NT2/D1 (cell line): Measurements from ENCODE around the gene TRAF3IP1.
A peak's percentile ranks its signal among the peaks of the same experiment; 100 is the strongest.
"Not testable (repeated sequence)": the region's sequence is repeated elsewhere in the genome, so short reads cannot be mapped to it uniquely, and the experiment has no call there.

Experiments
- DNase-seq: peaks from one replicate; pipeline ENCODE4 v3.0.0-alpha.2; 2011; ENCODE audit warnings: low read depth, low spot score
- H3K27me3 ChIP-seq: 2 replicates; pipeline ENCODE4 v1.6.0; 2011; ENCODE audit warnings: mild to moderate bottlenecking; ENCODE audit not compliant: insufficient read length, insufficient read depth
- H3K36me3 ChIP-seq: 2 replicates; pipeline ENCODE4 v1.6.1; 2011; ENCODE audit warnings: mild to moderate bottlenecking, low read length, mixed read lengths; ENCODE audit not compliant: insufficient read depth, insufficient read length
- H3K4me1 ChIP-seq: 2 replicates; pipeline ENCODE4 v1.5.1; 2011; ENCODE audit not compliant: insufficient read depth, insufficient read length
- H3K4me3 ChIP-seq: 2 replicates; pipeline ENCODE4 v1.5.1; 2011; ENCODE audit warnings: low read depth; ENCODE audit not compliant: insufficient read length
- H3K9ac ChIP-seq: 2 replicates; pipeline ENCODE4 v1.6.0; 2011; ENCODE audit warnings: low read depth; ENCODE audit not compliant: insufficient read length
- H3K9me3 ChIP-seq: 2 replicates; pipeline ENCODE4 v1.5.1; 2011; ENCODE audit warnings: mild to moderate bottlenecking, low read length; ENCODE audit not compliant: insufficient read depth
- SUZ12 ChIP-seq: IDR thresholded peaks from 2 replicates; pipeline ENCODE4 v1.6.1; 2011; ENCODE audit not compliant: insufficient read length, insufficient read depth; ENCODE audit errors: extremely low read depth
- YY1 ChIP-seq: IDR thresholded peaks from 2 replicates; pipeline ENCODE4 v1.6.1; 2011; ENCODE audit not compliant: insufficient read length, insufficient read depth
- ZNF274 ChIP-seq: IDR thresholded peaks from 2 replicates; pipeline ENCODE4 v1.6.1; 2011; ENCODE audit warnings: mild to moderate bottlenecking, low read depth, low read length

TRAF3IP1 gene

DNA sequence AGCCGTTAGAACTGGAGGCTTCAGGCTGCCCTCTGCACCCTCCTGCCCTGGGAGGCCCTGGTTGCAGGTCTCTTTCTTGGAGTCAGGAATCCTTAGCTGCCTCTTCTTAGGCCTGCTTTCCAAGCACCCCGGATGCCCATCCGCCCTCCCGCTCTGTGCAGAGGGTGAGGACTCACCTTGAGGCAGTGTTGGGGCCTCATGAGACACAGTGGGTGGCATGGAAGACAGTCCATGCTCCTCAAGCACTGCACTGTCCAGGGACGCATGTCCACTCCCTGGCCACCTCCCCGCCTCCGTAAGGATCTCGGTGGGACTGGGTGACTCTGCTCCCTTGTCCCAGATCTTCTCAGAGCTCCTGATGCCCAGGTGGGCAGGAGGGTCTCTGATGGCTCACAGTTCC, 5.7 kb upstream of the TRAF3IP1 start:
- TF ChIP-seq YY1 (no peak), SUZ12 (no peak), ZNF274 (no peak)
- Histone ChIP-seq H3K4me3 (no peak overlapping the region), H3K36me3 (no peaks in the 10 kb centered on the region), H3K4me1 (peaks cover 3% of the 10 kb centered on the region), H3K27me3 (peaks cover 21% of the 10 kb centered on the region), H3K9me3 (no peaks in the 10 kb centered on the region), H3K9ac (peak overlapping the region; percentile 26)
- DNase-seq = no peak

DNA sequence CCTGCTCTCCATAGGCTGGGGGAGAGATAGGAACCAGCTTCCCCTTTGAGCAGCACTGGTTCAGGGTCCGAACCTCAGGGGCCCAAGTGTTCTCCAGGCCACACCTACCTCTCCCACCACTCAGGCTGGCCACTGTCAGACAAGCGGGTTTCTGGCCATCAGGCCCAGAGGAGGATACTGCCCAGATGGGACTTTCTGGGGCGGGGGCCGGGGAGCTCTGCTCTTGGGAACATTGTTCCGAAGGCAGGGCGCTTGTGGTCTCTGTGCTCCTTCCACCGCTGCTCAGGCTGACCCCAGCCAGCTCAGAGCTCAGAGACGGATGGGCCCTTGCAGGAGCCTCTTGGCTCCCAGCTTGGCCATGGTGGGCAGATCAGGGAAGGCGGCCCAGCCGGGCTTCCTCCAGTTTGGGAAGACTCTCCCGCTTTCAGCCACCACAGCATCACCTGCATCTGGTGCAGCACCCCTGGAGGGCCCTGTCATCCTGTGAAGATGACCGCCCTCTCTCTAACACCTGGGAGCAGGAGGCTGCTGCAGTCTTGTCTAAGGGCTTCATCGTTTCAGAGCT, 5.2 kb upstream of the TRAF3IP1 start:
- Histone ChIP-seq H3K27me3 (peaks cover 26% of the 10 kb centered on the region), H3K9me3 (no peaks in the 10 kb centered on the region), H3K4me3 (no peak overlapping the region), H3K4me1 (peaks cover 3% of the 10 kb centered on the region), H3K36me3 (no peaks in the 10 kb centered on the region), H3K9ac (no peak overlapping the region)
- no peak for TF ChIP-seq SUZ12
- DNase-seq = no peak

DNA sequence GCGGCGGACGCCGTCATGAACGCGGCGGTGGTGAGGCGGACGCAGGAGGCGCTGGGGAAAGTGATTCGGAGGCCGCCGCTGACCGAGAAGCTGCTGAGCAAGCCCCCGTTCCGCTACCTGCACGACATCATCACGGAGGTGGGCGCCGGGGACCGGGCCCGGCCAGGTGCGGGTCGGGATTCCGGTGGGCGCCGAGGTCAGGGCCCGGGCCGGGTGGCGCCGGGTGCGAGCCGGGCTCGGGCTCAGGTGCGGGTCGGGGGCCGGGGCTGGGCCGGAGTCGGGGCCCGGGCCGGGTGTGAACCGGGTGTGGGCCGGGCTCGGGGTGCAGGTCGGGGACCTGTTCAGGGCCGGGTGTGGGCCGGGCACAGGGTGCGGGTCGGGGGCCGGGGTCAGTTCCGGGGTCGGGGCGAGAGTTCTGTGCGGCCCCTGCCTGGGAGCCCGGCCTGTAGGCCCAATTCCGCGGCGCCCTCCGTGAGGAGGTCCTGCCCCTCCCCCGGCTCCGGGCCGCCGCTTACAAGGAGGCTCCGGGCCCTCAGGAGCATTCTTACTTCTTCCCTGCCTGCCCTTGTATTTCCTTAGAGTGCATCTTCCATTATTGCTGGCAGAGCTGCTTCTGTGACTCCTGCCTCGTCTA, 447 bp downstream of the TRAF3IP1 start:
- H3K36me3 ChIP-seq = peaks cover 11% of the 10 kb centered on the region
- TF ChIP-seq YY1 (no peak), ZNF274 (no peak)
- no peak for DNase-seq
- peak overlapping the region; percentile 79 for H3K9ac ChIP-seq
- H3K4me1 ChIP-seq = peaks cover 5% of the 10 kb centered on the region
- no peaks in the 10 kb centered on the region for H3K9me3 ChIP-seq
- peaks cover 39% of the 10 kb centered on the region for H3K27me3 ChIP-seq
- peak overlapping the region; percentile 69 for H3K4me3 ChIP-seq

- TF ChIP-seq SUZ12 (no peak), ZNF274 (no peak)
- Histone ChIP-seq H3K9me3 (no peaks in the 10 kb centered on the region), H3K9ac (peak overlapping the region; percentile 79), H3K27me3 (peaks cover 36% of the 10 kb centered on the region), H3K36me3 (peaks cover 16% of the 10 kb centered on the region), H3K4me3 (peak overlapping the region; percentile 69), H3K4me1 (peaks cover 5% of the 10 kb centered on the region)
- DNase-seq = no peak
Observed at GRCh38 chr2:238321467-238321866, 1.1 kb downstream of the TRAF3IP1 start.

DNA sequence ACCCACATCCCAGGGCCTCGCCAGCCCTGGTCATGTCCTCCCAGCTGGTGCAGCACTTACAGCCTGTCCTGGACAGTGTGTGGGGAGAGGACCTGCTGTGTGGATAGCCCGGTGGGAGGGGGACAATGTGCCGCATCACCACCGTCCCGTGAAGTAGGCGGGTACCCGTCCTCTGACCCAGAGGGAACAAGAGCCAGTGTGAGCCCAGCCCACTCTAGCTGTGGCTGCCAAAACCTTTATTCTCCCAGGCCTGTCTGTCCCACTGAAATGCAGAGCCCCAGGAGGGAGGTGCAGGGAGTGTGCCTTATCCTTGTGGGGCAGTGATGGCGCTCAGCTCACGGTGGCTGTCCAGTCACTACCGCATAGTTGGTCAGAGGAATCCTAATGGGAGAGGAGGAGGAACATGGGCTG, 1.7 kb downstream of the TRAF3IP1 start:
- H3K9ac ChIP-seq = peak overlapping the region; percentile 17
- no peak for DNase-seq
- TF ChIP-seq YY1 (no peak), SUZ12 (no peak), ZNF274 (no peak)
- H3K9me3 ChIP-seq = no peaks in the 10 kb centered on the region
- H3K4me1 ChIP-seq = peaks cover 5% of the 10 kb centered on the region
- H3K36me3 ChIP-seq = peaks cover 22% of the 10 kb centered on the region
- peaks cover 36% of the 10 kb centered on the region for H3K27me3 ChIP-seq
- no peak overlapping the region for H3K4me3 ChIP-seq

DNA sequence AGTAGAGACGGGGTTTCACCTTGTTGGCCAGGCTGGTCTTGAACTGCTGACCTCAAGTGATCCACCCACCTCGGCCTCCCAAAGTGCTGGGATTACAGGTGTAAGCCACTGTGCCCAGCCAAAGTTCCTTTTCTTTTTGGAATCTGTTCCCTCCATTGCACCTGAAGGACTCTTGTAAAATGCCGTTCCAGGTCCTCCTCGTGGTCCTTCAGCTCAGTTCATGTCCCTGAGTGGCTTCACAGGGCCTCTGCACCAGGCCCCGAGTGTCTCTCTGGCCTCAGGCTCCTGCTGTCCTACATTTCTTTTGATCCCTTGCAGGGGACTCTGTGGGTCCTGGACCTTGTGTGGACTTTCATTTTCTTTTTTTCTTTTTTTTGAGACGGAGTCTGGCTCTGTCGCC, 3.9 kb downstream of the TRAF3IP1 start:
- DNase-seq, H3K9ac ChIP-seq, H3K4me1 ChIP-seq, H3K4me3 ChIP-seq, H3K9me3 ChIP-seq: not testable (repeated sequence)
- Histone ChIP-seq H3K36me3 (peaks cover 44% of the 10 kb centered on the region), H3K27me3 (peaks cover 21% of the 10 kb centered on the region)

DNA sequence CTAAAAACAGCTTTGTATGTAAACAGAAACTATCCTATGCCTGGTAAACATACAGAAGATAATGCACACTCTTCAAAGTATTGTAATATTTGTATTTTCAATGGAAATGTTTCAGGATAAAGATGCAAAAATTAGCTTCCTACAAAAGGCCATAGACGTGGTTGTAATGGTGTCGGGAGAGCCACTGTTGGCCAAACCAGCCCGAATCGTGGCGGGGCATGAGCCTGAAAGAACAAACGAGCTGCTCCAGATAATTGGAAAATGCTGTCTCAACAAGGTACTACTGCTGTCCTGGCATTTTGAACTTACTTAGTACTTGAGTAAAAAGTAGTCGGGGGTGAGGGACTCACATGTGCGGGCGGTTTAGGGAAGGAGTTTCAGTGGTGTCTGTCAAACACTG, 5.4 kb downstream of the TRAF3IP1 start:
- no peak for TF ChIP-seq ZNF274
- TF ChIP-seq YY1 = no peak
- TF ChIP-seq SUZ12 = no peak
- Histone ChIP-seq H3K4me3 (no peak overlapping the region), H3K9ac (no peak overlapping the region), H3K36me3 (peaks cover 58% of the 10 kb centered on the region), H3K9me3 (no peaks in the 10 kb centered on the region), H3K27me3 (peaks cover 12% of the 10 kb centered on the region), H3K4me1 (peaks cover 5% of the 10 kb centered on the region)
- no peak for DNase-seq

GRCh38 chr2:238326801-238327365, 6.6 kb downstream of the TRAF3IP1 start:
- H3K36me3 ChIP-seq = peaks cover 63% of the 10 kb centered on the region
- H3K9ac ChIP-seq = no peak overlapping the region
- H3K4me3 ChIP-seq = no peak overlapping the region
- H3K27me3 ChIP-seq = peaks cover 2% of the 10 kb centered on the region
- TF ChIP-seq SUZ12 = no peak
- no peak for TF ChIP-seq ZNF274
- no peak for TF ChIP-seq YY1
- H3K4me1 ChIP-seq = peaks cover under 1% of the 10 kb centered on the region
- H3K9me3 ChIP-seq = no peaks in the 10 kb centered on the region
- no peak for DNase-seq
